Stomach (tissue), 9 donors: ENCODE data around the gene SPSB3. TPM values are rescaled to one million over a fixed set of nuclear protein-coding genes. Genes with fewer than 3 reads are reported as not detected.

Source experiments
- DNase-seq, 2 donors: peaks; one replicate each; pipeline versions ENCODE4 v3.0.0 to v3.0.0-alpha.2; 2013 to 2019
- H3K27ac ChIP-seq, 5 donors: fragments of 200-600 bp in 4 of 5; sonication (generic) in 4 of 5; one replicate each; pipeline ENCODE4 v1.5.1; 2013 to 2019; ENCODE audit warnings: mild to moderate bottlenecking in 1 of 5, moderate library complexity in 1 of 5
- H3K27me3 ChIP-seq, 3 donors: fragments of 200-600 bp; sonication (generic); one replicate each; pipeline ENCODE4 v1.5.1; 2017 to 2019; ENCODE audit warnings: mixed run types in 1 of 3
- H3K36me3 ChIP-seq, 4 donors: fragments of 200-600 bp; sonication (generic); 1 replicate in 3 of 4; 2 replicates in 1 of 4; pipeline ENCODE4 v1.5.1; 2016 to 2019
- H3K4me1 ChIP-seq, 4 donors: fragments of 200-600 bp; sonication (generic); one replicate each; pipeline ENCODE4 v1.5.1; 2016 to 2019
- H3K4me3 ChIP-seq, 4 donors: fragments of 200-600 bp; sonication (generic) in 3 of 4; one replicate each; pipeline ENCODE4 v1.5.1; 2016 to 2019; ENCODE audit warnings: mild to moderate bottlenecking in 1 of 4
- H3K9me3 ChIP-seq, 4 donors: fragments of 200-600 bp; sonication (generic); one replicate each; pipeline ENCODE4 v1.5.1; 2016 to 2019
- CTCF ChIP-seq, 7 experiments: fragments of 450-650 bp in 4 of 7; fragments of 200-600 bp in 3 of 7; sonication (generic) in 3 of 7; IDR thresholded peaks; one replicate each; pipeline ENCODE4 v1.5.1; 2016 to 2019; ENCODE audit warnings: antibody characterized with exemption in 7 of 7, control low read depth in 2 of 7, mild to moderate bottlenecking in 1 of 7
- EP300 ChIP-seq: sonication (generic); formaldehyde crosslinking; IDR thresholded peaks from one replicate; pipeline ENCODE4 v1.6.1; 2017; ENCODE audit warnings: antibody characterized with exemption
- POLR2A ChIP-seq, 4 donors: fragments of 450-650 bp; IDR thresholded peaks; one replicate each; pipeline ENCODE4 v1.6.1; 2016; ENCODE audit warnings: antibody characterized with exemption in 4 of 4, control low read depth in 2 of 4, mild to moderate bottlenecking in 1 of 4, moderate library complexity in 1 of 4
- POLR2AphosphoS5 ChIP-seq, 3 donors: sonication (generic); formaldehyde crosslinking; IDR thresholded peaks; one replicate each; pipeline ENCODE4 v1.6.1; 2016; ENCODE audit warnings: antibody characterized with exemption in 3 of 3
- WGBS, 5 donors: extraction: QIAGEN DNeasy Blood & Tissue Kit in 3 of 5; methylation state at CpG; one replicate each; pipeline versions ENCODE4 v1.1.5 to v1.1.7; 2013 to 2018; 5-methylcytosine and 5-hydroxymethylcytosine counted together
- intact Hi-C: fragments of 100-400 bp; cut with DNase I; formaldehyde crosslinking; loops from one replicate; pipeline ENCODE4 v1.15.1; 2023; ENCODE audit warnings: low total_unique reads
- polyA plus RNA-seq, 3 donors: library from polyadenylated mRNA; stranded (reverse); fragments of 200-250 nt; gene quantifications; one replicate each; pipeline ENCODE4 v1.2.3, GENCODE V29; 2013
- total RNA-seq, 5 donors: library from RNA; depleted of rRNA; stranded (reverse); fragments of >200 nt; gene quantifications; one replicate each; pipeline versions ENCODE4 v1.1.0 to v1.2.3, GENCODE V29; 2014 to 2016
- donor health status: healthy with polysubstance abuse.
- donor health status: Bipolar disorder and iron deficiency.
- donor health status: healthy.

The SPSB3 gene
- total and polyA plus RNA-seq, 8 donors = 22.2 to 186 (median 73.8) TPM

GRCh38 chr16:1786242-1787055 lies 4.1 kb upstream of the SPSB3 start:
- Histone ChIP-seq H3K27me3 (no peaks in the 10 kb centered on the region), H3K27ac (no peak overlapping the region), H3K9me3 (no peaks in the 10 kb centered on the region), H3K36me3 (peaks cover 17 to 65% (median 64%) of the 10 kb centered on the region in 4 donors), H3K4me1 (peaks cover 27 to 44% (median 41%) of the 10 kb centered on the region in 4 donors), H3K4me3 (no peak overlapping the region)
- intact Hi-C loops = no loop called here
- 82 to 93% (median 87%) methylated on average over 23 to 51 of the region's 51 CpGs for WGBS, 5 donors
- TF ChIP-seq POLR2A (IDR thresholded peaks at IDR 0.05) (no peak), POLR2AphosphoS5 (IDR thresholded peaks at IDR 0.05) (no peak), CTCF (IDR thresholded peaks at IDR 0.05) (no peak), EP300 (no peak)
- peak in 1 of 2 donors; percentile 8 for DNase-seq

GRCh38 chr16:1785846-1786170 lies 3.4 kb upstream of the SPSB3 start:
- intact Hi-C loops = no loop called here
- Histone ChIP-seq H3K36me3 (peaks cover 18 to 62% (median 61%) of the 10 kb centered on the region in 4 donors), H3K9me3 (no peaks in the 10 kb centered on the region), H3K4me3 (no peak overlapping the region), H3K27me3 (no peaks in the 10 kb centered on the region), H3K4me1 (peaks cover 33 to 51% (median 48%) of the 10 kb centered on the region in 4 donors), H3K27ac (no peak overlapping the region)
- DNase-seq = peak in 1 of 2 donors; percentile 4
- 84 to 88% (median 85%) methylated on average over 10 to 14 of the region's 14 CpGs for WGBS, 5 donors
- TF ChIP-seq CTCF (IDR thresholded peaks at IDR 0.05) = no peak
- no peak for TF ChIP-seq POLR2AphosphoS5 (IDR thresholded peaks at IDR 0.05)
- no peak for TF ChIP-seq EP300
- no peak for TF ChIP-seq POLR2A (IDR thresholded peaks at IDR 0.05)

GRCh38 chr16:1784977-1785845 lies 2.8 kb upstream of the SPSB3 start:
- 85 to 89% (median 86%) methylated on average over 25 to 26 of the region's 26 CpGs for WGBS, 5 donors

More at GRCh38 chr16:1784977-1785845, 2.8 kb upstream of the SPSB3 start:
- peaks cover 35 to 57% (median 53%) of the 10 kb centered on the region in 4 donors for H3K4me1 ChIP-seq
- H3K9me3 ChIP-seq = no peaks in the 10 kb centered on the region
- intact Hi-C loops = no loop called here
- TF ChIP-seq CTCF (IDR thresholded peaks at IDR 0.05) (no peak), EP300 (no peak), POLR2A (IDR thresholded peaks at IDR 0.05) (no peak), POLR2AphosphoS5 (IDR thresholded peaks at IDR 0.05) (no peak)
- H3K36me3 ChIP-seq = peaks cover 24 to 62% (median 61%) of the 10 kb centered on the region in 4 donors
- H3K27ac ChIP-seq = no peak overlapping the region
- no peak overlapping the region for H3K4me3 ChIP-seq
- H3K27me3 ChIP-seq = no peaks in the 10 kb centered on the region
- peak in 1 of 2 donors; percentile 2 for DNase-seq
